Right forelimb (tissue), 1 donor: ENCODE measurements around the gene INPP5A.
A peak's percentile ranks its signal among the peaks of the same experiment; 100 is the strongest.
"Not testable (repeated sequence)": the region's sequence is repeated elsewhere in the genome, so short reads cannot be mapped to it uniquely, and the experiment has no call there.

Experiments
- DNase-seq: peaks from one replicate; pipeline ENCODE4 v3.0.0-alpha.2; 2018

Gene INPP5A

GRCh38 chr10:132664407-132664806 lies 126.8 kb downstream of the INPP5A start:
- no peak for DNase-seq

GRCh38 chr10:132664883-132665282 lies 127.3 kb downstream of the INPP5A start:
- no peak for DNase-seq

GRCh38 chr10:132665946-132666704 lies 128.5 kb downstream of the INPP5A start:
- no peak for DNase-seq

- DNase-seq: no peak
Observed at GRCh38 chr10:132666705-132667341, 129.2 kb downstream of the INPP5A start.

GRCh38 chr10:132667342-132668047 lies 129.9 kb downstream of the INPP5A start:
- no peak for DNase-seq

GRCh38 chr10:132668048-132668394 lies 130.4 kb downstream of the INPP5A start:
- no peak for DNase-seq

GRCh38 chr10:132669208-132669861 lies 131.7 kb downstream of the INPP5A start:
- DNase-seq: peak; percentile 32

- no peak for DNase-seq
Observed at GRCh38 chr10:132670546-132671227, 133.1 kb downstream of the INPP5A start.

GRCh38 chr10:132671228-132672154 lies 133.9 kb downstream of the INPP5A start:
- DNase-seq: peak; percentile 17

GRCh38 chr10:132673746-132674145 lies 136.2 kb downstream of the INPP5A start:
- peak; percentile 7 for DNase-seq

GRCh38 chr10:132674311-132674710 lies 136.7 kb downstream of the INPP5A start:
- peak; percentile 24 for DNase-seq

GRCh38 chr10:132675031-132675740 lies 137.6 kb downstream of the INPP5A start:
- DNase-seq: peak; percentile 29

GRCh38 chr10:132676193-132676891 lies 138.8 kb downstream of the INPP5A start:
- DNase-seq: peak; percentile 32

- no peak for DNase-seq
Observed at GRCh38 chr10:132677096-132677472, 139.5 kb downstream of the INPP5A start.

- DNase-seq: peak; percentile 25
Observed at GRCh38 chr10:132677473-132678227, 140.1 kb downstream of the INPP5A start.

GRCh38 chr10:132678436-132679216 lies 141.0 kb downstream of the INPP5A start:
- peak; percentile 33 for DNase-seq

GRCh38 chr10:132679217-132679595 lies 141.6 kb downstream of the INPP5A start:
- peak; percentile 42 for DNase-seq

GRCh38 chr10:132679640-132680039 lies 142.1 kb downstream of the INPP5A start:
- DNase-seq: no peak

- not testable (repeated sequence) for DNase-seq
Observed at GRCh38 chr10:132680741-132681140, 143.2 kb downstream of the INPP5A start.
